Iris pigment epithelial cell (primary cell): ENCODE measurements around the gene CDH22.

Experiments
- DNase-seq: peaks from one replicate; pipeline ENCODE4 v3.0.0-alpha.2; 2011; ENCODE audit warnings: low read depth

CDH22 gene

GRCh38 chr20:46215913-46216707 lies 92.2 kb downstream of the CDH22 start:
- DNase-seq, result peak; percentile 52

GRCh38 chr20:46214824-46215488 lies 93.3 kb downstream of the CDH22 start:
- no peak for DNase-seq

- no peak for DNase-seq
Observed at GRCh38 chr20:46213946-46214823, 94.1 kb downstream of the CDH22 start.

GRCh38 chr20:46212876-46213275 lies 95.4 kb downstream of the CDH22 start:
- DNase-seq, result no peak

- DNase-seq, result no peak
Observed at GRCh38 chr20:46212252-46212651, 96.0 kb downstream of the CDH22 start.

- no peak for DNase-seq
Observed at GRCh38 chr20:46211331-46211722, 97.0 kb downstream of the CDH22 start.

GRCh38 chr20:46210672-46211330 lies 97.5 kb downstream of the CDH22 start:
- no peak for DNase-seq

GRCh38 chr20:46209930-46210671 lies 98.2 kb downstream of the CDH22 start:
- DNase-seq, result no peak

- no peak for DNase-seq
Observed at GRCh38 chr20:46207793-46208192, 100.5 kb downstream of the CDH22 start.

GRCh38 chr20:46206992-46207549 lies 101.2 kb downstream of the CDH22 start:
- DNase-seq, result no peak

- peak; percentile 50 for DNase-seq
Observed at GRCh38 chr20:46206025-46206424, 102.3 kb downstream of the CDH22 start.

- no peak for DNase-seq
Observed at GRCh38 chr20:46205349-46205748, 102.9 kb downstream of the CDH22 start.

- no peak for DNase-seq
Observed at GRCh38 chr20:46204594-46205186, 103.6 kb downstream of the CDH22 start.

- no peak for DNase-seq
Observed at GRCh38 chr20:46203510-46203837, 104.8 kb downstream of the CDH22 start.

GRCh38 chr20:46202766-46203509 lies 105.4 kb downstream of the CDH22 start:
- no peak for DNase-seq

GRCh38 chr20:46200582-46201570 lies 107.4 kb downstream of the CDH22 start:
- no peak for DNase-seq

- DNase-seq, result no peak
Observed at GRCh38 chr20:46199198-46199597, 109.1 kb downstream of the CDH22 start.

GRCh38 chr20:46196990-46197389 lies 111.3 kb downstream of the CDH22 start:
- DNase-seq, result no peak
